ENCODE data around the gene RNF166. TPM values are rescaled to one million over a fixed set of nuclear protein-coding genes. Genes with fewer than 3 reads are reported as not detected.

The RNF166 gene
- total RNA-seq, 4 donors from 2014 or later: 19.5 to 27.8 (median 22.3) TPM

DNA sequence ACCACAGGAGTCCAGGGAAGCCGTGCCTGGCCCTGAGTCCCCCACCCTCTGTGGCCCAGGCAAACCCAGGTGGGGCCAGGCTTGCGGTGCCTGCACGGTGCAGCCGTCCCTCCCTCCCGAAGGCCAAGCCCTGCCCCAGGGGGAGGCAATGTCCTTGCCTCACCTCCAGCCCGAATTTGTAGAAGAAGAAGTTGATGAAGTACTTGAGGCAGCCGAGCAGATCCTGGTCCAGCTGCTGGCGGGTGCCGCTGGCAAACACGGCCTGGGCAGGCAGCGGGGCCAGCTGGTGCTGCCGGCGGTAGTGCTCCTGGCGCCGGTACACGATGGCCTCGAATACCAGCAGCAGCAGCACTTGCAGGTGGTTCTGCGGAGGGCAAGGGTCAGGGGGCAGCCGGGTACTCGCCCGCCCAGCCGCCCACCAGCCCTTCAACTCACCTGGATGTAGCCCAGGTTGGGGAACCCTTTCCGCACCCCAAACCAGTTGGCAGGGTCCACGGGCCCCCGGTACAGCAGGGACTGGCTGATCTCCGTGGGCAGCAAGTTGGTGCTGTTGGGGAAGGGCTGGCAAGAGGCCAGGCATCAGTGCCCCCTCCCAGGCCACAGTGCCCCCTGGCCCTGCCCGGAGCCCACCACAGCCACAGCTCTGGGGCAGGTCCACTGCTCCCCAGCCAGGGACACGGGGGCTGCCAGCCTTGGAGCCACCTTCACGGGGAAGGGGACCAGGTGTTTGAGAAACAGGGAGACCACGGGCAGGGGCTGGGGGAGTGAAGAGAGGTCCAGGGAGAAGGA, 26.2 kb upstream of the RNF166 start:
- TF ChIP-seq EP300 (IDR thresholded peaks at IDR 0.05) (no peak), POLR2AphosphoS5 (IDR thresholded peaks at IDR 0.05) (peak; percentile 19), CTCF (IDR thresholded peaks at IDR 0.05) (no peak), POLR2A (IDR thresholded peaks at IDR 0.05) (no peak)
- ATAC-seq: no peak
- peaks cover 0 to 86% of the 10 kb centered on the region in 2 donors for H3K36me3 ChIP-seq

DNA sequence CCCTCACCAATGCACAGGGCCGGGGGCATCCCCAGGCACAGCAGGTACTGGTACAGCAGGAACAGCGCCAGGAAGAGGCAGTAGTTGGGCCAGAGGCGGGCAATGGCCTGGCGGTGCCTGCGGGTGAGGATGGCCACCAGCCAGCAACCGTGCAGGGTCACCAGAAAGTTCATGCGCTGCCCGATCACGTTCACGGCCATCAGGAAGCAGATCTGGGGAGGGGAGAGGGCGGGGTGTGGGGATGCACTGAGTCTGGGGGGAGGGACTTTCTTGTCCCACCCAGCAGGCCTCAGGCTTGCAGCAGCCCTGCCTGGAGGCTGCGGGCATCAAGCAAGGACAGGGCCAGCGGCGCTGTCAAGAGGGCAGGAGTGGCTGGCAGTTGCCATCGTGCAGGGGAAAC, 25.5 kb upstream of the RNF166 start:
- Histone ChIP-seq H3K4me3 (no peak overlapping the region), H3K9me3 (no peaks in the 10 kb centered on the region), H3K27me3 (no peaks in the 10 kb centered on the region), H3K36me3 (peaks cover 0 to 88% of the 10 kb centered on the region in 2 donors), H3K27ac (no peak overlapping the region), H3K4me1 (no peaks in the 10 kb centered on the region)
- no peak for TF ChIP-seq POLR2A (IDR thresholded peaks at IDR 0.05)
- TF ChIP-seq CTCF (IDR thresholded peaks at IDR 0.05): no peak
- no peak for TF ChIP-seq EP300 (IDR thresholded peaks at IDR 0.05)
- WGBS, 2 donors (ENCODE audit: low coverage in 1 of 2): 100% methylated on average over 1 of the region's 15 CpGs; no CpG with 5 or more reads in 1 of the 2 donors
- no peak for ATAC-seq

More for the DNA sequence above, 26.2 kb upstream of the RNF166 start:
- peaks cover 0 to 6% (median 0%) of the 10 kb centered on the region in 3 donors for H3K4me1 ChIP-seq
- no peak overlapping the region for H3K27ac ChIP-seq
- H3K9me3 ChIP-seq: no peaks in the 10 kb centered on the region
- H3K27me3 ChIP-seq: no peaks in the 10 kb centered on the region
- no CpG with 5 or more reads among the region's 30 CpGs for WGBS, 2 donors (ENCODE audit: low coverage in 1 of 2)
- H3K4me3 ChIP-seq: no peak overlapping the region

DNA sequence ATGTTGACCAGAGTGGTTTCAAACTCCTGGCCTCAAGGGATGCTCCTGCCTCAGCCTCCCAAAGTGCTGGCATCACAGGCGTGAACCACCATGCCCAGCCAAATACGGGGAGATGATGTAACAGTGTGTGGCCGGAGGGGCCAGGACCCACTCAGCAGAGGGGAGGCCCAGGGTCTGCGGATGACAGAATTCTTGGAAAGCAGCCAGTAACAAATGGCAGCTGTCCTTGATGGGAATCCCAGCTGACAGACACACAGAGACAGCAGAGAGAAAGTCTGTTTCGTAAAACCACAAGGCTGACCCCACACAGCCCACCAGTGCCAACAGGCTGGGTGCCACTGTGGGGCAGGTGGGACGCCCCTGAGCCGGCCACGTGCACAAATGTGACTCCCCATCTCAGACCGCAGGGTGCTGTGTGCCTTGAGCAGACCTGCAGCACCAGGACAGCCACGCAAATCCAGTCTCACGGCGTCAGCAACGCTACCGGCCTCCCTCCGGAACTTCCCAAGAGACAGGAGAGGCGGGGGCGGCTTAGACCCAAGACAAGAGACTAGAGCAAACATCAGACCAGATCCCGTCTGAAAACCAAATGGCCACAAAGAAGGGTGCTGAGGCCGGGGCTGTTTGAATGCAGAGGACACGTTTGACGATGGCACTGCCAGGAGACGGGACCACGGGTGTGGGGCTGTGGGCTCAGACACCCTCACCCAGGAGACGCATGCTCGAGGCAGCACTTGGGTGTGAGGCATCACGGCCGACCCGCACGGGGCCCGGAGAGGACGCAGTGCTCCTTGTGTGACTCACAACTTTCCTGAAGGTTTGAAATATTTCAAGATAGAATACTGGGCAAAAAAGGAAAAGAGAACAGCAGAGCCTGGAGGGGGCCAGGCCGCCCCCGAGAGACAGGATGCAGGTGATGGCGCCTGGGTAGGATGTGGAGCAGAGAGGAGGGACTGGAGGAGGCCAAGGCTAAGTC, 24.7 kb upstream of the RNF166 start:
- 77 to 80% methylated on average over 3 to 16 of the region's 34 CpGs for WGBS, 2 donors (ENCODE audit: low coverage in 1 of 2)
- no peak for TF ChIP-seq POLR2AphosphoS5 (IDR thresholded peaks at IDR 0.05)
- no peak for TF ChIP-seq EP300 (IDR thresholded peaks at IDR 0.05)
- no peak for TF ChIP-seq CTCF (IDR thresholded peaks at IDR 0.05)
- no peak for TF ChIP-seq POLR2A (IDR thresholded peaks at IDR 0.05)
- H3K36me3 ChIP-seq: peaks cover 0 to 88% of the 10 kb centered on the region in 2 donors
- no peaks in the 10 kb centered on the region for H3K4me1 ChIP-seq
- H3K9me3 ChIP-seq: no peaks in the 10 kb centered on the region
- ATAC-seq: no peak
- H3K4me3 ChIP-seq: no peak overlapping the region
- H3K27ac ChIP-seq: no peak overlapping the region
- H3K27me3 ChIP-seq: no peaks in the 10 kb centered on the region

DNA sequence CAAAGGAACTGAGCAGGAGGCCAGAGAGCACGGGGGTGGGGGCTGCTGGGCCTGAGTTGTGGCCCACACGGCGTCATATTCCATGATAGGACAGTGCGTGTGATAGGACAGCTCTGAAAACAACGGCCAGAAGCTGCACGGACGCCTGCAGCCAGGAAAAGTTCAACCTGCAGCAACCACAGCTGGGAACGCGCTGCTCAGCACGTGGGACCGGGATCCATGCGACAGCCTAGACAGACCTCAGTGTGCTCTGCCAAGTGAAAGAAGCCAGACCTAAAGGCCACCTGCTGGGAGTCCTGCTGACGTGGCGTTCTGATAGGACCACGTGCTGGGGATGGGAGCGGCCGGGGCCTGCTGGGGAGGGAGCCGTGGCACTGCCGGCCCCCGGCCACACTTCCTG, 21.7 kb upstream of the RNF166 start:
- Histone ChIP-seq H3K36me3 (peaks cover 0 to 88% of the 10 kb centered on the region in 2 donors), H3K4me1 (no peaks in the 10 kb centered on the region), H3K27ac (no peak overlapping the region), H3K4me3 (no peak overlapping the region), H3K27me3 (no peaks in the 10 kb centered on the region), H3K9me3 (no peaks in the 10 kb centered on the region)
- no peak for TF ChIP-seq EP300 (IDR thresholded peaks at IDR 0.05)
- TF ChIP-seq POLR2A (IDR thresholded peaks at IDR 0.05): no peak
- no peak for TF ChIP-seq POLR2AphosphoS5 (IDR thresholded peaks at IDR 0.05)
- TF ChIP-seq CTCF (IDR thresholded peaks at IDR 0.05): no peak
- no peak for ATAC-seq
- WGBS, 2 donors (ENCODE audit: low coverage in 1 of 2): no CpG with 5 or more reads among the region's 20 CpGs
